Lower leg skin (tissue), 3 donors: ENCODE measurements around the gene GSK3B.

Source experiments
- POLR2A ChIP-seq, 2 donors: fragments of 450-650 bp; IDR thresholded peaks; one replicate each; pipeline ENCODE4 v1.6.1; 2016 to 2017; ENCODE audit warnings: antibody characterized with exemption in 2 of 2, mild to moderate bottlenecking in 1 of 2, moderate library complexity in 1 of 2
- TF ChIP-seq, protein P1 (sequence below), 3 donors: fragments of 450-650 bp; IDR thresholded peaks; one replicate each; pipeline ENCODE4 v1.5.1; 2016; ENCODE audit warnings: antibody characterized with exemption in 3 of 3, mild to moderate bottlenecking in 3 of 3, moderate library complexity in 2 of 3

DNA sequence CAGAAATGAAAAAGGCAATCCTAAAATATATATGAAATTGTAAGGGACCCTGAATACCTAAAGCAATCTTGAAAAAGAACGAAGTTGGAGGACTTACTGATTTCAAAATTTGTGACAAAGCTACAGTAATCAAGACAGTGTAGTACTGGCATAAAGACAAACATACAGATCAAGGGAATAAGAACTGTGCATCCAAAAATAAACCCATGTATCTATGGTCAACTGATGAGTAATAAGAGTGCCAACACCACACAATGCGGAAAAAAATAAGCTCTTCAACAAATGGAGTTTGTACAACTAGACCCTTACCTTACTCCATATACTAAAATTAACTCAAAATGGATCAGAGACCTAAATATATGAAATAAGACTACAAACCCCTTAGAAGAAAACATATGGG is 29.6 kb downstream of the GSK3B start:
- no peak for TF ChIP-seq POLR2A (IDR thresholded peaks at IDR 0.05)
- TF ChIP-seq, protein P1, sequence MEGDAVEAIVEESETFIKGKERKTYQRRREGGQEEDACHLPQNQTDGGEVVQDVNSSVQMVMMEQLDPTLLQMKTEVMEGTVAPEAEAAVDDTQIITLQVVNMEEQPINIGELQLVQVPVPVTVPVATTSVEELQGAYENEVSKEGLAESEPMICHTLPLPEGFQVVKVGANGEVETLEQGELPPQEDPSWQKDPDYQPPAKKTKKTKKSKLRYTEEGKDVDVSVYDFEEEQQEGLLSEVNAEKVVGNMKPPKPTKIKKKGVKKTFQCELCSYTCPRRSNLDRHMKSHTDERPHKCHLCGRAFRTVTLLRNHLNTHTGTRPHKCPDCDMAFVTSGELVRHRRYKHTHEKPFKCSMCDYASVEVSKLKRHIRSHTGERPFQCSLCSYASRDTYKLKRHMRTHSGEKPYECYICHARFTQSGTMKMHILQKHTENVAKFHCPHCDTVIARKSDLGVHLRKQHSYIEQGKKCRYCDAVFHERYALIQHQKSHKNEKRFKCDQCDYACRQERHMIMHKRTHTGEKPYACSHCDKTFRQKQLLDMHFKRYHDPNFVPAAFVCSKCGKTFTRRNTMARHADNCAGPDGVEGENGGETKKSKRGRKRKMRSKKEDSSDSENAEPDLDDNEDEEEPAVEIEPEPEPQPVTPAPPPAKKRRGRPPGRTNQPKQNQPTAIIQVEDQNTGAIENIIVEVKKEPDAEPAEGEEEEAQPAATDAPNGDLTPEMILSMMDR (IDR thresholded peaks at IDR 0.05): no peak
